Osteocyte (in vitro differentiated cells): ENCODE results near the gene FTSJ3. TPM values are rescaled to one million over a fixed set of nuclear protein-coding genes. Genes with fewer than 3 reads are reported as not detected.

Source experiments
- DNase-seq: peaks from one replicate; pipeline ENCODE4 v3.0.0; 2021; ENCODE audit warnings: mixed read lengths; ENCODE audit not compliant: unreplicated experiment; ENCODE audit errors: extremely low spot score
- H3K27ac Mint-ChIP-seq: one replicate; pipeline ENCODE4 v1.8.0; 2021; ENCODE audit warnings: mild to moderate bottlenecking, mixed read lengths; ENCODE audit not compliant: unreplicated experiment
- H3K27me3 Mint-ChIP-seq: one replicate; pipeline ENCODE4 v1.8.0; 2021; ENCODE audit warnings: mixed read lengths; ENCODE audit not compliant: unreplicated experiment
- H3K36me3 Mint-ChIP-seq: one replicate; pipeline ENCODE4 v1.8.0; 2021; ENCODE audit warnings: mixed read lengths; ENCODE audit not compliant: unreplicated experiment
- H3K4me1 Mint-ChIP-seq: one replicate; pipeline ENCODE4 v1.8.0; 2021; ENCODE audit warnings: mixed read lengths; ENCODE audit not compliant: unreplicated experiment
- H3K4me3 Mint-ChIP-seq: one replicate; pipeline ENCODE4 v1.8.0; 2021; ENCODE audit warnings: mild to moderate bottlenecking, moderate library complexity, mixed read lengths; ENCODE audit not compliant: unreplicated experiment
- H3K9me3 Mint-ChIP-seq: one replicate; pipeline ENCODE4 v1.8.0; 2021; ENCODE audit warnings: mixed read lengths; ENCODE audit not compliant: unreplicated experiment
- CTCF ChIP-seq: fragments of 200-600 bp; sonication (generic); IDR thresholded peaks from 2 replicates; pipeline ENCODE4 v1.5.0; 2021; ENCODE audit warnings: antibody characterized with exemption, mild to moderate bottlenecking, moderate library complexity
- total RNA-seq: library from RNA; stranded (reverse); gene quantifications from 2 replicates; pipeline ENCODE4 v1.2.1, GENCODE V29; 2021

Gene FTSJ3
- total RNA-seq, 1 donor from 2014 or later: 36.1 TPM

- H3K4me3 Mint-ChIP-seq: no peak overlapping the region
- DNase-seq: no peak
- H3K4me1 Mint-ChIP-seq: peaks cover 8% of the 10 kb centered on the region
- H3K9me3 Mint-ChIP-seq: no peaks in the 10 kb centered on the region
- peaks cover 68% of the 10 kb centered on the region for H3K36me3 Mint-ChIP-seq
- no peaks in the 10 kb centered on the region for H3K27me3 Mint-ChIP-seq
- TF ChIP-seq CTCF: no peak
- H3K27ac Mint-ChIP-seq: no peak overlapping the region
These were observed 6.4 kb downstream of the FTSJ3 start for GRCh38 chr17:63820963-63821561.

GRCh38 chr17:63819585-63820537 is 7.6 kb downstream of the FTSJ3 start:
- no peaks in the 10 kb centered on the region for H3K27me3 Mint-ChIP-seq
- H3K36me3 Mint-ChIP-seq: peaks cover 68% of the 10 kb centered on the region
- H3K4me3 Mint-ChIP-seq: no peak overlapping the region
- H3K4me1 Mint-ChIP-seq: no peaks in the 10 kb centered on the region
- H3K27ac Mint-ChIP-seq: peak overlapping the region; percentile 5
- no peak for DNase-seq
- TF ChIP-seq CTCF: no peak
- no peaks in the 10 kb centered on the region for H3K9me3 Mint-ChIP-seq

- H3K4me3 Mint-ChIP-seq: no peak overlapping the region
- H3K36me3 Mint-ChIP-seq: peaks cover 65% of the 10 kb centered on the region
- no peak for TF ChIP-seq CTCF
- no peaks in the 10 kb centered on the region for H3K27me3 Mint-ChIP-seq
- DNase-seq: no peak
- no peaks in the 10 kb centered on the region for H3K4me1 Mint-ChIP-seq
- no peak overlapping the region for H3K27ac Mint-ChIP-seq
- H3K9me3 Mint-ChIP-seq: no peaks in the 10 kb centered on the region
These were observed 8.3 kb downstream of the FTSJ3 start for GRCh38 chr17:63819131-63819530.

GRCh38 chr17:63817736-63818385 is 9.6 kb downstream of the FTSJ3 start:
- Mint-ChIP-seq H3K27me3 (no peaks in the 10 kb centered on the region), H3K9me3 (no peaks in the 10 kb centered on the region), H3K4me1 (no peaks in the 10 kb centered on the region), H3K4me3 (no peak overlapping the region), H3K36me3 (peaks cover 62% of the 10 kb centered on the region), H3K27ac (no peak overlapping the region)
- TF ChIP-seq CTCF: no peak
- no peak for DNase-seq

GRCh38 chr17:63816669-63817068 is 10.8 kb downstream of the FTSJ3 start:
- no peaks in the 10 kb centered on the region for H3K27me3 Mint-ChIP-seq
- H3K27ac Mint-ChIP-seq: no peak overlapping the region
- H3K4me3 Mint-ChIP-seq: no peak overlapping the region
- peaks cover 60% of the 10 kb centered on the region for H3K36me3 Mint-ChIP-seq
- no peaks in the 10 kb centered on the region for H3K4me1 Mint-ChIP-seq
- TF ChIP-seq CTCF: no peak
- no peaks in the 10 kb centered on the region for H3K9me3 Mint-ChIP-seq
- DNase-seq: no peak
